ENCODE data around the gene ANKRD55.
"Not testable (repeated sequence)": the region's sequence is repeated elsewhere in the genome, so short reads cannot be mapped to it uniquely, and the experiment has no call there.

Gene ANKRD55

GRCh38 chr5:56142614-56143372 is 90.3 kb downstream of the ANKRD55 start:
- DNase-seq, result no peak

- DNase-seq, result no peak
These were observed 90.9 kb downstream of the ANKRD55 start for GRCh38 chr5:56142233-56142613.

- DNase-seq, result no peak
These were observed 93.1 kb downstream of the ANKRD55 start for GRCh38 chr5:56140073-56140472.

- no peak for DNase-seq
These were observed 102.5 kb downstream of the ANKRD55 start for GRCh38 chr5:56130664-56131063.

GRCh38 chr5:56129288-56129687 is 103.8 kb downstream of the ANKRD55 start:
- DNase-seq, result no peak

GRCh38 chr5:56128113-56128512 is 105.0 kb downstream of the ANKRD55 start:
- DNase-seq, result no peak

- DNase-seq, result no peak
These were observed 106.5 kb downstream of the ANKRD55 start for GRCh38 chr5:56126487-56127179.

GRCh38 chr5:56123531-56124243 is 109.4 kb downstream of the ANKRD55 start:
- no peak for DNase-seq

- DNase-seq, result not testable (repeated sequence)
These were observed 110.7 kb downstream of the ANKRD55 start for GRCh38 chr5:56122360-56122985.

GRCh38 chr5:56119050-56119449 is 114.1 kb downstream of the ANKRD55 start:
- DNase-seq, result no peak

GRCh38 chr5:56116599-56117141 is 116.5 kb downstream of the ANKRD55 start:
- no peak for DNase-seq

GRCh38 chr5:56115589-56115988 is 117.5 kb downstream of the ANKRD55 start:
- no peak for DNase-seq

- no peak for DNase-seq
These were observed 120.5 kb downstream of the ANKRD55 start for GRCh38 chr5:56112526-56113121.

GRCh38 chr5:56111404-56111781 is 121.7 kb downstream of the ANKRD55 start:
- DNase-seq, result no peak

- DNase-seq, result no peak
These were observed 122.3 kb downstream of the ANKRD55 start for GRCh38 chr5:56110646-56111403.

- no peak for DNase-seq
These were observed 124.9 kb downstream of the ANKRD55 start for GRCh38 chr5:56108246-56108645.

- DNase-seq, result no peak
These were observed 126.3 kb downstream of the ANKRD55 start for GRCh38 chr5:56106837-56107236.

- DNase-seq, result no peak
These were observed 127.4 kb downstream of the ANKRD55 start for GRCh38 chr5:56105511-56106291.

- DNase-seq, result no peak
These were observed 130.2 kb downstream of the ANKRD55 start for GRCh38 chr5:56102889-56103288.

GRCh38 chr5:56102207-56102606 is 130.9 kb downstream of the ANKRD55 start:
- DNase-seq, result not testable (repeated sequence)

- no peak for DNase-seq
These were observed 131.9 kb downstream of the ANKRD55 start for GRCh38 chr5:56101180-56101579.
